Measurements from ENCODE around the gene AKAP13. TPM values are rescaled to one million over a fixed set of nuclear protein-coding genes. Genes with fewer than 3 reads are reported as not detected.
A peak's percentile ranks its signal among the peaks of the same experiment; 100 is the strongest.

Gene AKAP13
- total and polyA plus RNA-seq, 2 donors (not counting 1 experiment from before 2014, with no cell fraction given) = 73.8 to 358 TPM

GRCh38 chr15:85331655-85332285 is 48.6 kb upstream of the AKAP13 start:
- POLR2A ChIA-PET = interaction anchor here (0.5 to 6.4 kb wide), 10 partner anchors 14 to 202 kb away, joined by 3 to 49 read pairs (median 5); partner anchors contain the start of gene AKAP13
- Histone ChIP-seq H3K9me3 (ENCODE audit: control extremely low read depth in 1 of 3, control insufficient read depth in 2 of 3, insufficient read depth in 1 of 3, low read length in 2 of 3) (peaks cover 0 to 4% (median 0%) of the 10 kb centered on the region in 3 donors), H3K79me2 (ENCODE audit: control insufficient read depth, insufficient read depth, low read length) (peaks cover 2% of the 10 kb centered on the region), H3K4me1 (ENCODE audit: control insufficient read depth in 2 of 2, insufficient read depth in 2 of 2, low read length in 2 of 2) (peaks cover 55 to 62% of the 10 kb centered on the region in 2 donors), H3K4me2 (replicated peaks; ENCODE audit: low read depth, low read length, poor library complexity, severe bottlenecking) (peak overlapping the region; percentile 84), H3K4me3 (ENCODE audit: control extremely low read depth in 1 of 5, extremely low read depth in 1 of 5, insufficient read depth in 1 of 5, low read depth in 2 of 5, low read length in 4 of 5) (peak overlapping the region in 3 of 5 experiments; percentile 49 to 81 (median 65)), H3K36me3 (replicated peaks in 1 of 2; ENCODE audit: control extremely low read depth in 1 of 2, control insufficient read depth in 1 of 2, extremely low read depth in 1 of 2, insufficient read depth in 2 of 2, low read length in 1 of 2) (no peaks in the 10 kb centered on the region), H2AFZ (ENCODE audit: insufficient read depth, low read depth, low read length, poor library complexity, severe bottlenecking) (peak overlapping the region; percentile 57), H3K27me3 (replicated peaks in 1 of 4; ENCODE audit: control extremely low read depth in 1 of 4, control insufficient read depth in 3 of 4, insufficient read depth in 4 of 4, low read length in 3 of 4) (no peaks in the 10 kb centered on the region), H4K20me1 (ENCODE audit: control insufficient read depth, insufficient read depth, low read length, poor library complexity, severe bottlenecking) (no peaks in the 10 kb centered on the region), H3K9ac (ENCODE audit: low read length) (peak overlapping the region; percentile 70), H3K27ac (ENCODE audit: low read length in 2 of 2) (peak overlapping the region; percentile 92 to 96)
- peak overlapping the region; percentile 100 for H3K27ac Mint-ChIP-seq
- H3K4me3 Mint-ChIP-seq = peak overlapping the region; percentile 97
- TF ChIP-seq EZH2 (IDR thresholded peaks at IDR 0.05; ENCODE audit: borderline replicate concordance, insufficient read depth, low read depth, low read length, poor library complexity, severe bottlenecking) = no peak
- TF ChIP-seq, protein P1, sequence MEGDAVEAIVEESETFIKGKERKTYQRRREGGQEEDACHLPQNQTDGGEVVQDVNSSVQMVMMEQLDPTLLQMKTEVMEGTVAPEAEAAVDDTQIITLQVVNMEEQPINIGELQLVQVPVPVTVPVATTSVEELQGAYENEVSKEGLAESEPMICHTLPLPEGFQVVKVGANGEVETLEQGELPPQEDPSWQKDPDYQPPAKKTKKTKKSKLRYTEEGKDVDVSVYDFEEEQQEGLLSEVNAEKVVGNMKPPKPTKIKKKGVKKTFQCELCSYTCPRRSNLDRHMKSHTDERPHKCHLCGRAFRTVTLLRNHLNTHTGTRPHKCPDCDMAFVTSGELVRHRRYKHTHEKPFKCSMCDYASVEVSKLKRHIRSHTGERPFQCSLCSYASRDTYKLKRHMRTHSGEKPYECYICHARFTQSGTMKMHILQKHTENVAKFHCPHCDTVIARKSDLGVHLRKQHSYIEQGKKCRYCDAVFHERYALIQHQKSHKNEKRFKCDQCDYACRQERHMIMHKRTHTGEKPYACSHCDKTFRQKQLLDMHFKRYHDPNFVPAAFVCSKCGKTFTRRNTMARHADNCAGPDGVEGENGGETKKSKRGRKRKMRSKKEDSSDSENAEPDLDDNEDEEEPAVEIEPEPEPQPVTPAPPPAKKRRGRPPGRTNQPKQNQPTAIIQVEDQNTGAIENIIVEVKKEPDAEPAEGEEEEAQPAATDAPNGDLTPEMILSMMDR (IDR thresholded peaks at IDR 0.05) = no peak
- H3K9me3 Mint-ChIP-seq (ENCODE audit: insufficient read depth) = no peaks in the 10 kb centered on the region
- intact Hi-C loops (cut with micrococcal nuclease) = loop anchor here (1.0 to 2.0 kb wide), 5 partner anchors 19 to 251 kb away; no protein-coding TSS in a partner anchor
- ATAC-seq (ENCODE audit: low read depth) (peak; percentile 5), DNase-seq (peak; percentile 65)
- CTCF ChIA-PET = interaction anchor here (0.5 to 10.9 kb wide), 23 partner anchors 9 to 372 kb away, joined by 3 to 231 read pairs (median 4); partner anchors contain the start of gene AKAP13
- 2% methylated on average over 3 of the region's 8 CpGs for WGBS (ENCODE audit: insufficient coverage)
- H3K27me3 Mint-ChIP-seq = no peaks in the 10 kb centered on the region
- H3K4me1 Mint-ChIP-seq = peaks cover 61% of the 10 kb centered on the region

All from B cell (primary cell).